IMR-90 (cell line): ENCODE measurements around the gene CTSC.

ENCODE experiments used
- CTCF ChIP-seq: conservative IDR thresholded peaks from 2 replicates; pipeline ENCODE4 v1.5.1; 2012; ENCODE audit warnings: mild to moderate bottlenecking, low read depth, low read length, improper control_type of control experiment
- POLR2A ChIP-seq: IDR thresholded peaks from 2 replicates; pipeline ENCODE4 v1.6.1; 2012; ENCODE audit warnings: mild to moderate bottlenecking, low read depth, low read length

DNA sequence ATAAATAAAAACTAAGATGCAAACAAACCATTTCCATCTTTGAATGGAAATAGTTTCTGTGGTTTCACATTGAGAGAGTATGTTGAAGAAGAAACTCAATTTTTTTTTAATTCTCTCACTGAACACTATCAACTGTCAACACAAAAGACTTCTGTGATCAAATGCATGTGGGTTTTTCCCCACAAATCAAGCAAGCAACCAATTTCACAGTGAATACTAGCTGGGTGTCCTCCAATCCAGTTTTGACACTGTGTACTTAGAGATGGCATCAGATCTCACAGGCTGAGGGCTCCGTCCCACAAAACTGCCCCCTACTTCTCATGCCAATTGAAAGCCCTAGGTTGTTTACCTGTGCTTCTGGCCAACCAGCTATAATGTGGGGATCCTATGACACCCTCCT, 34.5 kb downstream of the CTSC start:
- no peak for TF ChIP-seq CTCF
- no peak for TF ChIP-seq POLR2A
